ACHN (cell line): Measurements from ENCODE around the gene KPRP.

ENCODE experiments used
- DNase-seq: peaks from one replicate; pipeline ENCODE4 v3.0.0-alpha.2; 2015
- in situ Hi-C: cut with HindIII; loops from 2 replicates; pipeline ENCODE4 v1.10.0; 2017; ENCODE audit warnings: low sequenced_read_pairs, low pct_ligation_motif_present, low pct_unique_long_range_greater_than_20kb

Gene KPRP

GRCh38 chr1:152768847-152769533 is 11.2 kb downstream of the KPRP start:
- in situ Hi-C loops = no loop called here
- DNase-seq = no peak

- in situ Hi-C loops = no loop called here
- no peak for DNase-seq
Measured at GRCh38 chr1:152770411-152770810, 12.6 kb downstream of the KPRP start.

- DNase-seq = no peak
- in situ Hi-C loops = no loop called here
Measured at GRCh38 chr1:152774875-152775274, 17.1 kb downstream of the KPRP start, which contains the start of gene LCE1F. LCE1F (plus strand) TSS chr1:152775140; CDS start chr1:152776372, 1,232 bp downstream.

- in situ Hi-C loops = no loop called here
Measured at GRCh38 chr1:152776361-152776760, 18.5 kb downstream of the KPRP start.

GRCh38 chr1:152777510-152778137 is 19.8 kb downstream of the KPRP start:
- in situ Hi-C loops = no loop called here
- peak; percentile 53 for DNase-seq

More at GRCh38 chr1:152776361-152776760, 18.5 kb downstream of the KPRP start:
- no peak for DNase-seq

GRCh38 chr1:152783095-152783494 is 25.3 kb downstream of the KPRP start:
- in situ Hi-C loops = no loop called here
- DNase-seq = no peak

GRCh38 chr1:152786077-152786476 is 28.3 kb downstream of the KPRP start, which contains the start of gene LCE1E:
LCE1E (plus strand) TSS chr1:152786257; CDS start chr1:152787300, 1,043 bp downstream.
- in situ Hi-C loops = no loop called here
- DNase-seq = no peak

GRCh38 chr1:152795686-152796085 is 37.9 kb downstream of the KPRP start:
- DNase-seq = no peak
- in situ Hi-C loops = no loop called here

GRCh38 chr1:152796421-152796820 is 38.6 kb downstream of the KPRP start, which contains the start of gene LCE1D:
LCE1D (plus strand) TSS chr1:152796721; CDS start chr1:152797795, 1,074 bp downstream.
- DNase-seq = no peak
- in situ Hi-C loops = no loop called here

GRCh38 chr1:152801333-152801732 is 43.5 kb downstream of the KPRP start:
- in situ Hi-C loops = no loop called here
- DNase-seq = no peak

GRCh38 chr1:152806576-152806975 is 48.8 kb downstream of the KPRP start, which contains the start of gene LCE1C:
LCE1C (minus strand) TSS chr1:152806651; CDS start chr1:152805478, 1,173 bp downstream.
- in situ Hi-C loops = no loop called here

GRCh38 chr1:152811050-152811449 is 53.2 kb downstream of the KPRP start:
- in situ Hi-C loops = no loop called here
- DNase-seq = no peak

More at GRCh38 chr1:152806576-152806975, 48.8 kb downstream of the KPRP start, which contains the start of gene LCE1C:
- DNase-seq = no peak
